Caki2 (cell line): ENCODE results near the gene DHRS7B. TPM values are rescaled to one million over a fixed set of nuclear protein-coding genes. Genes with fewer than 3 reads are reported as not detected.

Experiments
- total RNA-seq: library from RNA; depleted of rRNA; stranded (reverse); fragments of >200 nt; shearing (Covaris generic); gene quantifications from 2 replicates; pipeline ENCODE4 v1.2.3, GENCODE V29; 2014; ENCODE audit warnings: low replicate concordance; rRNA removed

DHRS7B gene
- total RNA-seq, 1 experiment from 2014 or later: 21.2 TPM

Other genes starting within 250 kb of the DHRS7B start
- 115 and 144 TPM in 2 replicates for gene USP22, start 84.0 kb upstream of the DHRS7B start, total RNA-seq
- 25.4 and 29.5 TPM in 2 replicates for gene TMEM11, start 87.2 kb downstream of the DHRS7B start, total RNA-seq
- 0.10 TPM in 1 of 2 replicates, not detected in the other for gene NATD1, start 126.4 kb downstream of the DHRS7B start, total RNA-seq
- 24.6 and 28.6 TPM in 2 replicates for gene MAP2K3, start 157.7 kb downstream of the DHRS7B start, total RNA-seq
- gene KCNJ12, start 249.4 kb downstream of the DHRS7B start, total RNA-seq: 0.07 TPM in 1 of 2 replicates, not detected in the other